ENCODE measurements around the gene HSD17B8.
"Not testable (repeated sequence)": the region's sequence is repeated elsewhere in the genome, so short reads cannot be mapped to it uniquely, and the experiment has no call there.

Gene HSD17B8

DNA sequence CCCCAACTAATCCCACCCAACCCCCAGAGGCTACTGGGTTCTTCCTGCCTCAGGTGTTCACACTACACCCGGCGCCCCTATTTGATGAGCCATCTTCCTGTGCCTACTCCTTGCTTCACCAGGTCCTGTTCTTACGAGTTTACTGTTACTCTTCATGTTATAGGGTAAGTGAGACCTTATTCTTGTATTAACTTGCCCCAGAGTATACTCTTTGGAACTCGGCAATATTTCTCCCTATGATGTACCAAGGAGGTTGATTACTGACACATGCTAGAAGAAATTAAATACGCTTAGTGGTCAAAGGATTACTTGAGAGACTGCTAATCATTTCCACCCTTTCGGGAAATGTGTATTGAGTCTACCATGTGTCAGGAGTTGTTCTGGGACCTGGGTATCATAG is 12.8 kb downstream of the HSD17B8 start:
- H3K4me2 ChIP-seq (ENCODE audit: low read length), result no peak overlapping the region
- TF ChIP-seq, protein P1, sequence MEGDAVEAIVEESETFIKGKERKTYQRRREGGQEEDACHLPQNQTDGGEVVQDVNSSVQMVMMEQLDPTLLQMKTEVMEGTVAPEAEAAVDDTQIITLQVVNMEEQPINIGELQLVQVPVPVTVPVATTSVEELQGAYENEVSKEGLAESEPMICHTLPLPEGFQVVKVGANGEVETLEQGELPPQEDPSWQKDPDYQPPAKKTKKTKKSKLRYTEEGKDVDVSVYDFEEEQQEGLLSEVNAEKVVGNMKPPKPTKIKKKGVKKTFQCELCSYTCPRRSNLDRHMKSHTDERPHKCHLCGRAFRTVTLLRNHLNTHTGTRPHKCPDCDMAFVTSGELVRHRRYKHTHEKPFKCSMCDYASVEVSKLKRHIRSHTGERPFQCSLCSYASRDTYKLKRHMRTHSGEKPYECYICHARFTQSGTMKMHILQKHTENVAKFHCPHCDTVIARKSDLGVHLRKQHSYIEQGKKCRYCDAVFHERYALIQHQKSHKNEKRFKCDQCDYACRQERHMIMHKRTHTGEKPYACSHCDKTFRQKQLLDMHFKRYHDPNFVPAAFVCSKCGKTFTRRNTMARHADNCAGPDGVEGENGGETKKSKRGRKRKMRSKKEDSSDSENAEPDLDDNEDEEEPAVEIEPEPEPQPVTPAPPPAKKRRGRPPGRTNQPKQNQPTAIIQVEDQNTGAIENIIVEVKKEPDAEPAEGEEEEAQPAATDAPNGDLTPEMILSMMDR (IDR thresholded peaks at IDR 0.05; ENCODE audit: low read length), result no peak
- no peak for TF ChIP-seq EZH2 (IDR thresholded peaks at IDR 0.05; ENCODE audit: borderline replicate concordance, low read length)
- H3K4me3 ChIP-seq (ENCODE audit: low read depth, low read length, poor library complexity, severe bottlenecking), result no peak overlapping the region
- H3K27ac ChIP-seq (ENCODE audit: low read depth, low read length, poor library complexity, severe bottlenecking), result no peak overlapping the region
- H4K20me1 ChIP-seq (ENCODE audit: insufficient read depth, low read length), result no peaks in the 10 kb centered on the region
- H3K4me1 ChIP-seq (ENCODE audit: insufficient read depth, low read length, severe bottlenecking), result no peaks in the 10 kb centered on the region
- H3K9ac ChIP-seq (ENCODE audit: low read length), result no peak overlapping the region
- H3K9me2 ChIP-seq (ENCODE audit: low read depth, low read length), result no peaks in the 10 kb centered on the region
- H2AFZ ChIP-seq (ENCODE audit: low read length), result no peak overlapping the region
- H3K9me3 ChIP-seq (ENCODE audit: low read length), result no peaks in the 10 kb centered on the region
- H3K36me3 ChIP-seq (ENCODE audit: insufficient read depth, low read length), result no peaks in the 10 kb centered on the region
- H3K79me2 ChIP-seq (ENCODE audit: insufficient read depth, low read length), result no peaks in the 10 kb centered on the region
- H3K27me3 ChIP-seq (ENCODE audit: insufficient read depth, low read length), result 0 out of 2 replicates have a peak, but pooled peaks cover 3% of the 10 kb centered on the region
- no peaks in the 10 kb centered on the region for H3F3A ChIP-seq (ENCODE audit: insufficient read depth, low read length)

DNA sequence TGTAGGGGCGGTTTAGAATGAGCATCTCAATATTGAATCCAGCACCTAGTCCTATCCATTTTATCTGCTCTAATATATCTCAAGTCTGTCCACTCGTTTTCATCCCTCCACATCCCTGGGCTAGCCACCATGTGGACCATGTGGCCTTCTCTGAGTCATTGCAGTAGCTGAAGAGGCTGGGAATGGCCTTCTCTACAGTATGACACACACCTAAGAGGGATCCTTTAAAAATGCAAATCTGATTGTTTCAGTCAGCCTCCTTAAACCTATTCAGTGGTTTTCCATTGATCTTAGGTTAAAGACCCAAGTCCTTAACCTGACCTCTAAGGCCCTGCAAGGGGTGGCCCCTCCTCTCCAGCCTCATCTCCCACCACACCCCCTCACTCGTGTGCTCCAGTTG is 13.2 kb downstream of the HSD17B8 start:
- H3K27me3 ChIP-seq (ENCODE audit: insufficient read depth, low read length), result 0 out of 2 replicates have a peak, but pooled peaks cover 3% of the 10 kb centered on the region
- no peaks in the 10 kb centered on the region for H3F3A ChIP-seq (ENCODE audit: insufficient read depth, low read length)
- no peaks in the 10 kb centered on the region for H4K20me1 ChIP-seq (ENCODE audit: insufficient read depth, low read length)
- H3K9me3 ChIP-seq (ENCODE audit: low read length), result no peaks in the 10 kb centered on the region
- no peak overlapping the region for H3K4me2 ChIP-seq (ENCODE audit: low read length)
- no peaks in the 10 kb centered on the region for H3K36me3 ChIP-seq (ENCODE audit: insufficient read depth, low read length)
- no peak overlapping the region for H2AFZ ChIP-seq (ENCODE audit: low read length)
- H3K4me3 ChIP-seq (ENCODE audit: low read depth, low read length, poor library complexity, severe bottlenecking), result no peak overlapping the region
- H3K4me1 ChIP-seq (ENCODE audit: insufficient read depth, low read length, severe bottlenecking), result no peaks in the 10 kb centered on the region
- no peak overlapping the region for H3K27ac ChIP-seq (ENCODE audit: low read depth, low read length, poor library complexity, severe bottlenecking)
- no peak overlapping the region for H3K9ac ChIP-seq (ENCODE audit: low read length)
- H3K79me2 ChIP-seq (ENCODE audit: insufficient read depth, low read length), result no peaks in the 10 kb centered on the region
- no peak for TF ChIP-seq EZH2 (IDR thresholded peaks at IDR 0.05; ENCODE audit: borderline replicate concordance, low read length)
- TF ChIP-seq, protein P1 (IDR thresholded peaks at IDR 0.05; ENCODE audit: low read length), result no peak
- no peaks in the 10 kb centered on the region for H3K9me2 ChIP-seq (ENCODE audit: low read depth, low read length)

DNA sequence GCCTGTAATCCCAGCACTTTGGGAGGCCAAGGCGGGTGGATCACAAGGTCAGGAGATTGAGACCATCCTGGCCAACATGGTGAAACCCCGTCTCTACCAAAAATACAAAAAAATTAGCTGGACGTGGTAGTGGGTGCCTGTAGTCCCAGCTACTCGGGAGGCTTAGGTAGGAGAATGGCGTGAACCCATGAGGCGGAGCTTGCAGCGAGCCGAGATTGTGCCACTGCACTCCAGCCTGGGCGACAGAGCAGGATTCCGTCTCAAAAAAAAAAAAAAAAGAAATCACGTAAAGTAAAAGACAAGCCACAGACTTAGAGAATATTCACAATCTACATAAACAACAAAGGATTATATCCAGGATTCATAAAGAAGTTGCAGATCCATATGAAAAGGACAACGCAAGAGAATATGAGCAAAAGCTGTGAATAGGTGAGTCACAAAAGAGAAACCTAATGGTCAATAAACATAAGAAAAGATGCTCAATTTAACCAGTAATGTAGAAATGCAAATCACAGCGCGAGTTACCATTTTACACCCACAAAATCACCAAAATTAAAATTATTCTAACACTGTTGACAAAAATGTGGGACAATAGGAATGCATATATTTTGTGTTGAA is 22.2 kb downstream of the HSD17B8 start:
- not testable (repeated sequence) for H3K4me3 ChIP-seq (ENCODE audit: low read depth, low read length, poor library complexity, severe bottlenecking); H3K36me3 ChIP-seq (ENCODE audit: insufficient read depth, low read length); H4K20me1 ChIP-seq (ENCODE audit: insufficient read depth, low read length); H3F3A ChIP-seq (ENCODE audit: insufficient read depth, low read length); H3K4me1 ChIP-seq (ENCODE audit: insufficient read depth, low read length, severe bottlenecking); H3K9ac ChIP-seq (ENCODE audit: low read length); H3K27ac ChIP-seq (ENCODE audit: low read depth, low read length, poor library complexity, severe bottlenecking); H3K9me3 ChIP-seq (ENCODE audit: low read length); H3K79me2 ChIP-seq (ENCODE audit: insufficient read depth, low read length); H3K27me3 ChIP-seq (ENCODE audit: insufficient read depth, low read length); H3K9me2 ChIP-seq (ENCODE audit: low read depth, low read length); H2AFZ ChIP-seq (ENCODE audit: low read length); H3K4me2 ChIP-seq (ENCODE audit: low read length)

DNA sequence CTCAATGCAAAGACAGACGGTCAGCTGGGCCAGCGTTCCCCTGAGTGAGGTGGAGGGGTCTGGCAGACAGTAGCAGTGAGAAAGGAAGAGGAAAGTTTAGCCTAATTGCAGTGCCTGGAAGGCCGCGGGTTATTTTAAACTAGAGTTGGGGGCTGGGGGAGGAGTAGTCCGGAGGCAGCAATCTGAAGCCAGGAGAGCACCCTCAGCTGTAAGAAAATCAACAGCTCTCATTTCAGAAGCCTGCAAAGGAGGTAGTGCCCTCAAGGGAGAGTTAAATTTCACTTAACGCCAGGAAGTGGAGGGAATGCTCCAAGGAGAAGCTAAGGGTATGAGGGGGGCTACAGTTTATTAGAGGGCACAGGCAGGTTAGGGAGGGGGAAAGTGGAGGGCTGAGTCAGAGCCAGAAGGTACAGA is 30.8 kb downstream of the HSD17B8 start:
- no peak overlapping the region for H3K27ac ChIP-seq (ENCODE audit: low read depth, low read length, poor library complexity, severe bottlenecking)
- no peaks in the 10 kb centered on the region for H3K36me3 ChIP-seq (ENCODE audit: insufficient read depth, low read length)
- H3K9me3 ChIP-seq (ENCODE audit: low read length), result no peaks in the 10 kb centered on the region
- no peak for TF ChIP-seq EZH2 (IDR thresholded peaks at IDR 0.05; ENCODE audit: borderline replicate concordance, low read length)
- H2AFZ ChIP-seq (ENCODE audit: low read length), result no peak overlapping the region
- no peak overlapping the region for H3K9ac ChIP-seq (ENCODE audit: low read length)
- H3K4me2 ChIP-seq (ENCODE audit: low read length), result no peak overlapping the region
- H3K27me3 ChIP-seq (ENCODE audit: insufficient read depth, low read length), result peaks cover 4% of the 10 kb centered on the region; the same call in 1 of the 2 replicates
- H3K79me2 ChIP-seq (ENCODE audit: insufficient read depth, low read length), result no peaks in the 10 kb centered on the region
- no peaks in the 10 kb centered on the region for H3K4me1 ChIP-seq (ENCODE audit: insufficient read depth, low read length, severe bottlenecking)
- no peaks in the 10 kb centered on the region for H4K20me1 ChIP-seq (ENCODE audit: insufficient read depth, low read length)
- no peak overlapping the region for H3K4me3 ChIP-seq (ENCODE audit: low read depth, low read length, poor library complexity, severe bottlenecking)
- H3K9me2 ChIP-seq (ENCODE audit: low read depth, low read length), result no peaks in the 10 kb centered on the region
- H3F3A ChIP-seq (ENCODE audit: insufficient read depth, low read length), result no peaks in the 10 kb centered on the region

Data from OCI-LY1 (cell line).